GM19043 (cell line): Measurements from ENCODE around the gene NRIP3.

Experiments used
- ATAC-seq: cut with Tn5 transposase; IDR thresholded peaks from one replicate; pipeline ENCODE4 v1.9.1; 2021; ENCODE audit warnings: low read depth; ENCODE audit not compliant: unreplicated experiment

The NRIP3 gene

GRCh38 chr11:9003573-9004182, at the start of gene NRIP3:
Gene NRIP3, minus strand, starts transcription at chr11:9004001. Its CDS starts 66 bp downstream, at chr11:9003935.
- ATAC-seq, result no peak

- no peak for ATAC-seq
These were observed 48.5 kb upstream of the NRIP3 start for GRCh38 chr11:9052316-9052715.

- no peak for ATAC-seq
These were observed 46.2 kb upstream of the NRIP3 start for GRCh38 chr11:9049959-9050358.

- ATAC-seq, result no peak
These were observed 44.2 kb upstream of the NRIP3 start for GRCh38 chr11:9047964-9048523.

GRCh38 chr11:9046481-9046880, 42.7 kb upstream of the NRIP3 start:
- no peak for ATAC-seq

GRCh38 chr11:9042488-9042887, 38.7 kb upstream of the NRIP3 start:
- no peak for ATAC-seq

- ATAC-seq, result no peak
These were observed 37.9 kb upstream of the NRIP3 start for GRCh38 chr11:9041747-9042146.

GRCh38 chr11:9040410-9040809, 36.6 kb upstream of the NRIP3 start:
- ATAC-seq, result no peak

GRCh38 chr11:9039863-9040262, 36.1 kb upstream of the NRIP3 start:
- no peak for ATAC-seq

GRCh38 chr11:9039198-9039597, 35.4 kb upstream of the NRIP3 start:
- ATAC-seq, result no peak

- no peak for ATAC-seq
These were observed 34.7 kb upstream of the NRIP3 start for GRCh38 chr11:9038541-9038940.

- ATAC-seq, result no peak
These were observed 34.2 kb upstream of the NRIP3 start for GRCh38 chr11:9037963-9038362.

GRCh38 chr11:9037046-9037780, 33.4 kb upstream of the NRIP3 start:
- ATAC-seq, result no peak

GRCh38 chr11:9030601-9031000, 26.8 kb upstream of the NRIP3 start:
- no peak for ATAC-seq

- no peak for ATAC-seq
These were observed 25.6 kb upstream of the NRIP3 start for GRCh38 chr11:9029422-9029821.

GRCh38 chr11:9028581-9028980, 24.8 kb upstream of the NRIP3 start:
- ATAC-seq, result no peak

GRCh38 chr11:9025101-9025850, 21.5 kb upstream of the NRIP3 start:
- ATAC-seq, result no peak

GRCh38 chr11:9022961-9023680, 19.3 kb upstream of the NRIP3 start:
- ATAC-seq, result no peak

- ATAC-seq, result no peak
These were observed 17.1 kb upstream of the NRIP3 start for GRCh38 chr11:9020916-9021315.

- no peak for ATAC-seq
These were observed 16.1 kb upstream of the NRIP3 start for GRCh38 chr11:9019861-9020260.

- no peak for ATAC-seq
These were observed 14.0 kb upstream of the NRIP3 start for GRCh38 chr11:9017773-9018172.
